Stimulated activated CD8-positive, alpha-beta memory T cell treated with anti-CD3 and anti-CD28 coated beads, Interleukin-7, amount 100 ng/mL, for 24 hours (primary cell): Measurements from ENCODE around the gene ULBP3.

Source experiments
- DNase-seq: peaks from one replicate; pipeline ENCODE4 v3.0.0-alpha.2; 2020; ENCODE audit warnings: low read depth

ULBP3 gene

GRCh38 chr6:150068720-150069648 lies at the start of gene ULBP3:
Gene ULBP3, minus strand, starts transcription at chr6:150069121. Its CDS starts 55 bp downstream, at chr6:150069066.
- peak; percentile 51 for DNase-seq

GRCh38 chr6:150118627-150119026 lies 49.7 kb upstream of the ULBP3 start:
- DNase-seq = no peak

- DNase-seq = no peak
Observed at GRCh38 chr6:150118203-150118602, 49.3 kb upstream of the ULBP3 start.

GRCh38 chr6:150116200-150116800 lies 47.4 kb upstream of the ULBP3 start:
- no peak for DNase-seq

GRCh38 chr6:150115769-150116168 lies 46.8 kb upstream of the ULBP3 start:
- DNase-seq = no peak

GRCh38 chr6:150112233-150112632 lies 43.3 kb upstream of the ULBP3 start:
- DNase-seq = no peak

GRCh38 chr6:150102750-150103270 lies 33.9 kb upstream of the ULBP3 start:
- DNase-seq = no peak

GRCh38 chr6:150100745-150101144 lies 31.8 kb upstream of the ULBP3 start:
- DNase-seq = no peak

- no peak for DNase-seq
Observed at GRCh38 chr6:150099953-150100352, 31.0 kb upstream of the ULBP3 start.

- no peak for DNase-seq
Observed at GRCh38 chr6:150099546-150099945, 30.6 kb upstream of the ULBP3 start.

GRCh38 chr6:150098155-150098554 lies 29.2 kb upstream of the ULBP3 start:
- no peak for DNase-seq

GRCh38 chr6:150093397-150093796 lies 24.5 kb upstream of the ULBP3 start:
- DNase-seq = no peak

GRCh38 chr6:150091476-150091875 lies 22.6 kb upstream of the ULBP3 start:
- no peak for DNase-seq

GRCh38 chr6:150090328-150090727 lies 21.4 kb upstream of the ULBP3 start:
- DNase-seq = no peak

- no peak for DNase-seq
Observed at GRCh38 chr6:150088481-150089154, 19.7 kb upstream of the ULBP3 start.

GRCh38 chr6:150087336-150087735 lies 18.4 kb upstream of the ULBP3 start:
- no peak for DNase-seq

- no peak for DNase-seq
Observed at GRCh38 chr6:150086026-150086425, 17.1 kb upstream of the ULBP3 start.

- DNase-seq = no peak
Observed at GRCh38 chr6:150084426-150084825, 15.5 kb upstream of the ULBP3 start.

GRCh38 chr6:150083839-150084238 lies 14.9 kb upstream of the ULBP3 start:
- no peak for DNase-seq

GRCh38 chr6:150081702-150082101 lies 12.8 kb upstream of the ULBP3 start:
- DNase-seq = no peak

GRCh38 chr6:150079604-150080003 lies 10.7 kb upstream of the ULBP3 start:
- no peak for DNase-seq

GRCh38 chr6:150078788-150079187 lies 9.9 kb upstream of the ULBP3 start:
- no peak for DNase-seq
